ENCODE measurements around the gene RFX4.

RFX4 gene

DNA sequence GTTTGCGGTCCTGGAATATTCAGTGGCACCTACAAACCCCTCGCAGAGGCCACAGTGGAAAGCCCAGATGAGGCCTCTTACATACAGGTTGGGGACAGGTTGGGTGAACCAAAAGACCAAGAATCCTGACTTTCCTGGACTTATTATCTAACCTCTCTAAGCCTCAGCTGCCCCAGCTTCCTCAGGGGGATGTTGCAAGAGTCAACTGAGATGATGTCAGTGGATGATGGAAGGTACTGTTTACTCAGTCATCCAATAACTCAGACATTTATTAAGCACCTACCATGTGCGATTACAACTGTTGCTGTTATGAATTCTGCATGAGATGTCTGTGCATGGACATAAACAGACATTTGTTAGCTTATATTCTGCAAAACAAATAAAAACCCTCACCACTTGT lies 72.8 kb downstream of the RFX4 start:
- Histone ChIP-seq H3K4me1 (ENCODE audit: low read length) (no peaks in the 10 kb centered on the region), H3K9me2 (replicated peaks; ENCODE audit: insufficient read depth, low read length) (no peaks in the 10 kb centered on the region), H3K27me3 (replicated peaks; ENCODE audit: insufficient read depth, low read length) (no peaks in the 10 kb centered on the region), H3K9me3 (replicated peaks; ENCODE audit: insufficient read depth, low read length) (no peaks in the 10 kb centered on the region), H3K79me2 (ENCODE audit: low read length) (no peaks in the 10 kb centered on the region), H3K36me3 (replicated peaks; ENCODE audit: insufficient read depth, low read length) (no peaks in the 10 kb centered on the region), H3K27ac (ENCODE audit: low read length) (no peak overlapping the region), H3K4me3 (ENCODE audit: low read length) (no peak overlapping the region), H3K9ac (ENCODE audit: low read length) (no peak overlapping the region), H3K4me2 (ENCODE audit: low read depth, low read length) (no peak overlapping the region), H4K20me1 (ENCODE audit: insufficient read depth, low read length) (no peaks in the 10 kb centered on the region), H2AFZ (ENCODE audit: low read length) (no peak overlapping the region), H3F3A (ENCODE audit: insufficient read depth, low read length) (no peaks in the 10 kb centered on the region)
- TF ChIP-seq EZH2phosphoT487 (IDR thresholded peaks at IDR 0.05; ENCODE audit: low read length), result no peak
- no peak for TF ChIP-seq EZH2 (optimal IDR thresholded peaks at IDR 0.05; ENCODE audit: low read depth, low read length)
- DNase-seq, result no peak

DNA sequence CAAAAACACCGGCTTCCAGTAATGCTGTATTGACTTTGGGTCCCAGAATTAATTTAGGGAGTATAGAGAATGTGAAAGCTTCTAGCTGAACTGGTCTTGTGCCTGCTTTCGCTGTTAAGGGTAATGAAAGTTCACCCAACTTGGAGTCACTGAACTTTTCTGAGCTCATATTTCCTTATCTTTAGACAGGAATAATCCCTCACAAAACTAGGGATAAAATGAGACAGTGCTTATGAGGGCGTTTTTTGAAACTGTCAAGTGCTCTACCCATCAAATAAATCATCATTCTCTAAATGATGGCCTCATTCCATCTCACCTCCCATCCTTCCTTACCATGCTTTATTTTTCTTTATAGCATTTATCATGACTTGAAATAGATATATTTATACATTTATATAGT lies 74.7 kb downstream of the RFX4 start:
- Histone ChIP-seq H3K4me3 (ENCODE audit: low read length) (no peak overlapping the region), H3K27ac (ENCODE audit: low read length) (no peak overlapping the region), H3K4me1 (ENCODE audit: low read length) (no peaks in the 10 kb centered on the region), H2AFZ (ENCODE audit: low read length) (no peak overlapping the region), H3K36me3 (replicated peaks; ENCODE audit: insufficient read depth, low read length) (no peaks in the 10 kb centered on the region), H3K4me2 (ENCODE audit: low read depth, low read length) (no peak overlapping the region), H3K9ac (ENCODE audit: low read length) (no peak overlapping the region), H3F3A (ENCODE audit: insufficient read depth, low read length) (no peaks in the 10 kb centered on the region), H3K9me3 (replicated peaks; ENCODE audit: insufficient read depth, low read length) (no peaks in the 10 kb centered on the region), H4K20me1 (ENCODE audit: insufficient read depth, low read length) (no peaks in the 10 kb centered on the region), H3K79me2 (ENCODE audit: low read length) (no peaks in the 10 kb centered on the region), H3K27me3 (replicated peaks; ENCODE audit: insufficient read depth, low read length) (no peaks in the 10 kb centered on the region), H3K9me2 (replicated peaks; ENCODE audit: insufficient read depth, low read length) (no peaks in the 10 kb centered on the region)
- no peak for DNase-seq
- no peak for TF ChIP-seq EZH2phosphoT487 (IDR thresholded peaks at IDR 0.05; ENCODE audit: low read length)
- TF ChIP-seq, protein P1, sequence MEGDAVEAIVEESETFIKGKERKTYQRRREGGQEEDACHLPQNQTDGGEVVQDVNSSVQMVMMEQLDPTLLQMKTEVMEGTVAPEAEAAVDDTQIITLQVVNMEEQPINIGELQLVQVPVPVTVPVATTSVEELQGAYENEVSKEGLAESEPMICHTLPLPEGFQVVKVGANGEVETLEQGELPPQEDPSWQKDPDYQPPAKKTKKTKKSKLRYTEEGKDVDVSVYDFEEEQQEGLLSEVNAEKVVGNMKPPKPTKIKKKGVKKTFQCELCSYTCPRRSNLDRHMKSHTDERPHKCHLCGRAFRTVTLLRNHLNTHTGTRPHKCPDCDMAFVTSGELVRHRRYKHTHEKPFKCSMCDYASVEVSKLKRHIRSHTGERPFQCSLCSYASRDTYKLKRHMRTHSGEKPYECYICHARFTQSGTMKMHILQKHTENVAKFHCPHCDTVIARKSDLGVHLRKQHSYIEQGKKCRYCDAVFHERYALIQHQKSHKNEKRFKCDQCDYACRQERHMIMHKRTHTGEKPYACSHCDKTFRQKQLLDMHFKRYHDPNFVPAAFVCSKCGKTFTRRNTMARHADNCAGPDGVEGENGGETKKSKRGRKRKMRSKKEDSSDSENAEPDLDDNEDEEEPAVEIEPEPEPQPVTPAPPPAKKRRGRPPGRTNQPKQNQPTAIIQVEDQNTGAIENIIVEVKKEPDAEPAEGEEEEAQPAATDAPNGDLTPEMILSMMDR (IDR thresholded peaks at IDR 0.05; ENCODE audit: low read length), result no peak
- TF ChIP-seq EZH2 (optimal IDR thresholded peaks at IDR 0.05; ENCODE audit: low read depth, low read length), result no peak

DNA sequence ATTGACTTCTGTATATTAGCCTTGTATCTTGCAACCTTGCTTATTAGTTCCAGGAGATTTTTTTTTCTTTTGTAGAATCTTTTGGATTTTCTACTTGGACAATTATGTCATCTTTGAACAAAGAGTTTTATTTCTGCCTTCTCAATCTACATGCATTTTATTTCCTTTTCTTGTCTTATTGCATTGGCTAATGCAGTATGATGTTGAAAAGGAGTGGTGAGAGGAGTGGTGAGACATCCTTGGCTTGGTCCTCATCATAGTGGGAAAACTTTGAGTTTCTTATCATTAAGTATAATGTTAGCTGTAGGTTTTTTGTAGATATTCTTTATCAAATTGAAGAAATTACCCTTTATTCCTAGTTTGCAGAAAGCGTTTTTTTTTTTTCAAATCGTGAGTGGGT lies 80.6 kb downstream of the RFX4 start:
- no peaks in the 10 kb centered on the region for H4K20me1 ChIP-seq (ENCODE audit: insufficient read depth, low read length)
- no peak overlapping the region for H3K27ac ChIP-seq (ENCODE audit: low read length)
- H3K9me3 ChIP-seq (replicated peaks; ENCODE audit: insufficient read depth, low read length), result no peaks in the 10 kb centered on the region
- no peaks in the 10 kb centered on the region for H3K36me3 ChIP-seq (replicated peaks; ENCODE audit: insufficient read depth, low read length)
- no peak overlapping the region for H3K4me3 ChIP-seq (ENCODE audit: low read length)
- H3K4me1 ChIP-seq (ENCODE audit: low read length), result no peaks in the 10 kb centered on the region
- H3K79me2 ChIP-seq (ENCODE audit: low read length), result no peaks in the 10 kb centered on the region
- H3K4me2 ChIP-seq (ENCODE audit: low read depth, low read length), result no peak overlapping the region
- TF ChIP-seq EZH2phosphoT487 (IDR thresholded peaks at IDR 0.05; ENCODE audit: low read length), result no peak
- TF ChIP-seq, protein P1 (IDR thresholded peaks at IDR 0.05; ENCODE audit: low read length), result no peak
- TF ChIP-seq EZH2 (optimal IDR thresholded peaks at IDR 0.05; ENCODE audit: low read depth, low read length), result no peak
- H3K9me2 ChIP-seq (replicated peaks; ENCODE audit: insufficient read depth, low read length), result no peaks in the 10 kb centered on the region
- no peak for DNase-seq
- no peak overlapping the region for H2AFZ ChIP-seq (ENCODE audit: low read length)
- no peaks in the 10 kb centered on the region for H3F3A ChIP-seq (ENCODE audit: insufficient read depth, low read length)
- H3K27me3 ChIP-seq (replicated peaks; ENCODE audit: insufficient read depth, low read length), result no peaks in the 10 kb centered on the region
- H3K9ac ChIP-seq (ENCODE audit: low read length), result no peak overlapping the region

DNA sequence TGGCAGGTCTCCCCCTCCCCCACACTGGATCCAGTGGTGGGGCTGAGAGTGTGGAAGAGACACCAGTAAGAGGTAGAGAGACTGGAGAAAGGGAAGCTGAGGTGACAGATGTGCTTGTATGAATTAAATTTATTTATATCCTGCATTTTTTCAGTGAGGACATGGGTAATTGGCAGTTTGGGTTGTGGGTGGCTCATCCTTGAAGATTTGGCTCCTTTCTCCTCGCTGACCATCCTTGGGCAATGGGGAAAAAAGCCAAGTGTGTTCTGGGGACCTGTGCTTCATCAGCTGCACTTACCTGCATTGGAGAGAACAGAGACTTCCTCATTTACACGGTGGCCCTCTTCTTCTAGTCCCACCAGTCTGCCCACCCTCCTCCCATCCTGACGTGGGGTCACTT lies 86.4 kb downstream of the RFX4 start:
- Histone ChIP-seq H3F3A (ENCODE audit: insufficient read depth, low read length) (no peaks in the 10 kb centered on the region), H3K4me3 (ENCODE audit: low read length) (no peak overlapping the region), H3K9me2 (replicated peaks; ENCODE audit: insufficient read depth, low read length) (no peaks in the 10 kb centered on the region), H3K4me2 (ENCODE audit: low read depth, low read length) (no peak overlapping the region), H3K9me3 (replicated peaks; ENCODE audit: insufficient read depth, low read length) (no peaks in the 10 kb centered on the region), H3K4me1 (ENCODE audit: low read length) (no peaks in the 10 kb centered on the region), H4K20me1 (ENCODE audit: insufficient read depth, low read length) (no peaks in the 10 kb centered on the region), H3K9ac (ENCODE audit: low read length) (no peak overlapping the region), H3K36me3 (replicated peaks; ENCODE audit: insufficient read depth, low read length) (no peaks in the 10 kb centered on the region), H2AFZ (ENCODE audit: low read length) (no peak overlapping the region), H3K27me3 (replicated peaks; ENCODE audit: insufficient read depth, low read length) (no peaks in the 10 kb centered on the region), H3K79me2 (ENCODE audit: low read length) (no peaks in the 10 kb centered on the region), H3K27ac (ENCODE audit: low read length) (no peak overlapping the region)
- no peak for TF ChIP-seq EZH2phosphoT487 (IDR thresholded peaks at IDR 0.05; ENCODE audit: low read length)
- TF ChIP-seq EZH2 (optimal IDR thresholded peaks at IDR 0.05; ENCODE audit: low read depth, low read length), result no peak
- no peak for DNase-seq

Data from MM.1S (cell line).